Measurements from ENCODE around the gene SLX4. TPM values are rescaled to one million over a fixed set of nuclear protein-coding genes. Genes with fewer than 3 reads are reported as not detected.
A peak's percentile ranks its signal among the peaks of the same experiment; 100 is the strongest.

Gene SLX4
- total and polyA plus RNA-seq, 5 experiments from 2014 or later, result 0.32 to 8.6 (median 1.2) TPM

- no peaks in the 10 kb centered on the region for H3K27me3 Mint-ChIP-seq
- H3K36me3 Mint-ChIP-seq, result peaks cover 0 to 26% (median 2%) of the 10 kb centered on the region in 3 donors
- ATAC-seq (no peak), DNase-seq (no peak)
- H3K27ac Mint-ChIP-seq, result peak overlapping the region in 7 of 10 donors; percentile 9 to 84 (median 44)
- POLR2A ChIA-PET, result no interaction called here
- H3K4me3 Mint-ChIP-seq, result no peak overlapping the region
- peaks cover 0 to 6% (median 4%) of the 10 kb centered on the region in 4 donors for H3K4me1 Mint-ChIP-seq
- H3K9me3 Mint-ChIP-seq, result no peaks in the 10 kb centered on the region
Measured at GRCh38 chr16:3650631-3651265, 39.3 kb upstream of the SLX4 start.

- peak overlapping the region in 4 of 10 donors; percentile 32 to 62 (median 44) for H3K27ac Mint-ChIP-seq
- H3K4me3 Mint-ChIP-seq, result no peak overlapping the region
- ATAC-seq, result no peak
- H3K9me3 Mint-ChIP-seq, result no peaks in the 10 kb centered on the region
- H3K36me3 Mint-ChIP-seq, result peaks cover 0 to 36% (median 7%) of the 10 kb centered on the region in 3 donors
- peak in 1 of 10 donors; percentile 1 for DNase-seq
- H3K27me3 Mint-ChIP-seq, result no peaks in the 10 kb centered on the region
- peaks cover 0 to 2% (median 1%) of the 10 kb centered on the region in 4 donors for H3K4me1 Mint-ChIP-seq
- POLR2A ChIA-PET, result no interaction called here
Measured at GRCh38 chr16:3646348-3646920, 35.0 kb upstream of the SLX4 start.

GRCh38 chr16:3645504-3646347 is 34.3 kb upstream of the SLX4 start:
- H3K4me1 Mint-ChIP-seq, result peaks cover 0 to 2% (median 1%) of the 10 kb centered on the region in 4 donors
- no peak overlapping the region for H3K4me3 Mint-ChIP-seq
- no peak for ATAC-seq
- H3K27ac Mint-ChIP-seq, result peak overlapping the region in 4 of 10 donors; percentile 19 to 62 (median 34)
- H3K27me3 Mint-ChIP-seq, result no peaks in the 10 kb centered on the region
- no peaks in the 10 kb centered on the region for H3K9me3 Mint-ChIP-seq
- H3K36me3 Mint-ChIP-seq, result peaks cover 0 to 32% (median 5%) of the 10 kb centered on the region in 3 donors
- POLR2A ChIA-PET, result no interaction called here
- DNase-seq, result no peak

- POLR2A ChIA-PET, result no interaction called here
- H3K27ac Mint-ChIP-seq, result peak overlapping the region in 1 of 10 donors; percentile 19
- H3K4me3 Mint-ChIP-seq, result no peak overlapping the region
- DNase-seq (no peak), ATAC-seq (no peak)
- no peaks in the 10 kb centered on the region for H3K9me3 Mint-ChIP-seq
- peaks cover 0 to 30% (median 5%) of the 10 kb centered on the region in 3 donors for H3K36me3 Mint-ChIP-seq
- no peaks in the 10 kb centered on the region for H3K27me3 Mint-ChIP-seq
- H3K4me1 Mint-ChIP-seq, result peaks cover 0 to 5% (median 3%) of the 10 kb centered on the region in 4 donors
Measured at GRCh38 chr16:3645108-3645503, 33.7 kb upstream of the SLX4 start.

GRCh38 chr16:3643095-3643730 is 31.8 kb upstream of the SLX4 start:
- POLR2A ChIA-PET, result interaction anchor here (1.3 kb wide), 1 partner anchor 16 kb away, joined by 3 read pairs; no protein-coding TSS in a partner anchor
- no peaks in the 10 kb centered on the region for H3K27me3 Mint-ChIP-seq
- no peak for ATAC-seq
- peaks cover 0 to 28% (median 5%) of the 10 kb centered on the region in 3 donors for H3K36me3 Mint-ChIP-seq
- H3K9me3 Mint-ChIP-seq, result no peaks in the 10 kb centered on the region
- peak overlapping the region in 1 of 10 donors; percentile 47 for H3K27ac Mint-ChIP-seq
- H3K4me1 Mint-ChIP-seq, result peaks cover 8 to 20% (median 13%) of the 10 kb centered on the region in 4 donors
- no peak for DNase-seq
- no peak overlapping the region for H3K4me3 Mint-ChIP-seq

- POLR2A ChIA-PET, result interaction anchor here (1.3 kb wide), 1 partner anchor 16 kb away, joined by 3 read pairs; no protein-coding TSS in a partner anchor
- peak overlapping the region in 1 of 10 donors; percentile 43 for H3K27ac Mint-ChIP-seq
Measured at GRCh38 chr16:3642397-3643094, 31.1 kb upstream of the SLX4 start.

GRCh38 chr16:3641801-3642396 is 30.5 kb upstream of the SLX4 start:
- no peaks in the 10 kb centered on the region for H3K27me3 Mint-ChIP-seq
- POLR2A ChIA-PET, result no interaction called here
- ATAC-seq, result no peak
- peaks cover 21 to 33% (median 24%) of the 10 kb centered on the region in 4 donors for H3K4me1 Mint-ChIP-seq
- no peak overlapping the region for H3K4me3 Mint-ChIP-seq
- peaks cover 0 to 26% (median 5%) of the 10 kb centered on the region in 3 donors for H3K36me3 Mint-ChIP-seq
- DNase-seq, result no peak
- no peaks in the 10 kb centered on the region for H3K9me3 Mint-ChIP-seq
- no peak overlapping the region for H3K27ac Mint-ChIP-seq

More at GRCh38 chr16:3642397-3643094, 31.1 kb upstream of the SLX4 start:
- no peaks in the 10 kb centered on the region for H3K27me3 Mint-ChIP-seq
- no peak overlapping the region for H3K4me3 Mint-ChIP-seq
- H3K36me3 Mint-ChIP-seq, result peaks cover 0 to 28% (median 5%) of the 10 kb centered on the region in 3 donors
- ATAC-seq, result no peak
- H3K4me1 Mint-ChIP-seq, result peaks cover 15 to 27% (median 18%) of the 10 kb centered on the region in 4 donors
- H3K9me3 Mint-ChIP-seq, result no peaks in the 10 kb centered on the region
- no peak for DNase-seq

- Mint-ChIP-seq H3K9me3 (no peaks in the 10 kb centered on the region), H3K36me3 (peaks cover 0 to 22% (median 5%) of the 10 kb centered on the region in 3 donors), H3K27me3 (no peaks in the 10 kb centered on the region), H3K4me3 (no peak overlapping the region), H3K4me1 (peaks cover 27 to 40% (median 28%) of the 10 kb centered on the region in 4 donors), H3K27ac (peak overlapping the region in 1 of 10 donors; percentile 25)
- POLR2A ChIA-PET, result no interaction called here
- no peak for ATAC-seq
- no peak for DNase-seq
Measured at GRCh38 chr16:3640632-3641501, 29.5 kb upstream of the SLX4 start.

GRCh38 chr16:3640207-3640606 is 28.8 kb upstream of the SLX4 start:
- Mint-ChIP-seq H3K27me3 (no peaks in the 10 kb centered on the region), H3K9me3 (no peaks in the 10 kb centered on the region), H3K4me3 (no peak overlapping the region), H3K36me3 (peaks cover 0 to 22% (median 5%) of the 10 kb centered on the region in 3 donors), H3K4me1 (peaks cover 29 to 46% (median 33%) of the 10 kb centered on the region in 4 donors), H3K27ac (peak overlapping the region in 1 of 10 donors; percentile 82)
- no peak for DNase-seq
- no peak for ATAC-seq
- POLR2A ChIA-PET, result no interaction called here

- no peak for ATAC-seq
- H3K4me3 Mint-ChIP-seq, result peak overlapping the region in 3 of 10 donors; percentile 30 to 47 (median 41)
Measured at GRCh38 chr16:3638916-3639644, 27.7 kb upstream of the SLX4 start.

More at GRCh38 chr16:3638916-3639644, 27.7 kb upstream of the SLX4 start:
- peaks cover 29 to 46% (median 33%) of the 10 kb centered on the region in 4 donors for H3K4me1 Mint-ChIP-seq
- DNase-seq, result no peak
- no peaks in the 10 kb centered on the region for H3K27me3 Mint-ChIP-seq
- peak overlapping the region in 8 of 10 donors; percentile 10 to 75 (median 48) for H3K27ac Mint-ChIP-seq
- peaks cover 0 to 19% (median 5%) of the 10 kb centered on the region in 3 donors for H3K36me3 Mint-ChIP-seq
- POLR2A ChIA-PET, result interaction anchor here (0.6 kb wide), 1 partner anchor 72 kb away, joined by 3 read pairs; no protein-coding TSS in a partner anchor
- H3K9me3 Mint-ChIP-seq, result no peaks in the 10 kb centered on the region

All from naive thymus-derived CD8-positive, alpha-beta T cell (primary cell).